CD14-positive monocyte (primary cell): ENCODE results near the gene MNX1. TPM values are rescaled to one million over a fixed set of nuclear protein-coding genes. Genes with fewer than 3 reads are reported as not detected.

ENCODE experiments used
- DNase-seq, 3 donors: peaks; one replicate each; pipeline ENCODE4 v3.0.0-alpha.2; 2011 to 2022
- H2AFZ ChIP-seq: 2 replicates; pipeline ENCODE4 v1.6.0; 2012; ENCODE audit warnings: mild to moderate bottlenecking, low read depth, low read length, inconsistent platforms; ENCODE audit not compliant: insufficient read depth, poor library complexity, severe bottlenecking
- H3K27ac ChIP-seq, 2 donors: 1 replicate in 1 of 2; 2 replicates in 1 of 2; pipeline ENCODE4 v1.5.1; 2012 to 2013; ENCODE audit warnings: low read length in 2 of 2, control low read depth in 1 of 2, inconsistent platforms in 1 of 2, low read depth in 1 of 2, mild to moderate bottlenecking in 1 of 2
- H3K27me3 ChIP-seq, 2 donors: one replicate each; pipeline versions ENCODE4 v1.6.0 to v1.6.1; 2011 to 2013; ENCODE audit warnings: low read length in 2 of 2; ENCODE audit not compliant: control insufficient read depth in 2 of 2, insufficient read depth in 2 of 2
- H3K36me3 ChIP-seq, 2 donors: replicated peaks in 1 of 2; 1 replicate in 1 of 2; 2 replicates in 1 of 2; pipeline versions ENCODE4 v1.5.1 to v1.6.1; 2012 to 2013; ENCODE audit warnings: low read length in 2 of 2, control low read depth in 1 of 2, inconsistent platforms in 1 of 2, mild to moderate bottlenecking in 1 of 2; ENCODE audit not compliant: insufficient read depth in 2 of 2, control insufficient read depth in 1 of 2
- H3K4me1 ChIP-seq, 2 donors: 1 replicate in 1 of 2; 2 replicates in 1 of 2; pipeline versions ENCODE4 v1.5.1 to v1.6.1; 2012 to 2013; ENCODE audit warnings: low read length in 2 of 2, control low read depth in 1 of 2, inconsistent platforms in 1 of 2, mild to moderate bottlenecking in 1 of 2, moderate library complexity in 1 of 2; ENCODE audit not compliant: insufficient read depth in 2 of 2, control insufficient read depth in 1 of 2
- H3K4me2 ChIP-seq: replicated peaks from 2 replicates; pipeline ENCODE3; 2012; ENCODE audit warnings: low read length, moderate library complexity, mild to moderate bottlenecking; ENCODE audit not compliant: poor library complexity, severe bottlenecking; ENCODE audit errors: extremely low read depth
- H3K4me3 ChIP-seq, 3 experiments: fragments of 200-600 bp in 1 of 3; sonication (generic) in 1 of 3; replicated peaks in 1 of 3; 1 replicate in 2 of 3; 2 replicates in 1 of 3; pipeline ENCODE4 v1.5.1; 2011 to 2013; ENCODE audit warnings: low read length in 3 of 3, mild to moderate bottlenecking in 3 of 3, control low read depth in 2 of 3, low read depth in 2 of 3, inconsistent platforms in 1 of 3, moderate library complexity in 1 of 3
- H3K79me2 ChIP-seq: 2 replicates; pipeline ENCODE4 v1.6.0; 2012; ENCODE audit warnings: mild to moderate bottlenecking, control low read depth, inconsistent platforms, low read length, moderate library complexity; ENCODE audit not compliant: insufficient read depth
- H3K9ac ChIP-seq: 2 replicates; pipeline ENCODE4 v1.6.0; 2017; ENCODE audit warnings: low read length, mild to moderate bottlenecking; ENCODE audit not compliant: insufficient read depth, poor library complexity, severe bottlenecking
- H3K9me3 ChIP-seq, 2 donors: replicated peaks in 1 of 2; 1 replicate in 1 of 2; 2 replicates in 1 of 2; pipeline versions ENCODE4 v1.5.1 to v1.6.1; 2012 to 2013; ENCODE audit warnings: low read length in 2 of 2, control low read depth in 1 of 2; ENCODE audit not compliant: control insufficient read depth in 1 of 2, insufficient read depth in 1 of 2
- H4K20me1 ChIP-seq: 2 replicates; pipeline ENCODE4 v1.6.0; 2012; ENCODE audit warnings: mild to moderate bottlenecking, low read length, control low read depth, moderate library complexity; ENCODE audit not compliant: insufficient read depth
- H3K27ac Mint-ChIP-seq, 7 donors: one replicate each; pipeline ENCODE4 v1.8.0; 2020; ENCODE audit warnings: mild to moderate bottlenecking in 7 of 7, mixed read lengths in 7 of 7, moderate library complexity in 6 of 7, inconsistent platforms in 2 of 7
- H3K27me3 Mint-ChIP-seq, 3 donors: one replicate each; pipeline ENCODE4 v1.8.0; 2021 to 2022; ENCODE audit warnings: low read depth in 3 of 3, mild to moderate bottlenecking in 3 of 3, mixed read lengths in 3 of 3, moderate library complexity in 3 of 3, inconsistent platforms in 1 of 3
- H3K36me3 Mint-ChIP-seq, 2 donors: one replicate each; pipeline ENCODE4 v1.8.0; 2020; ENCODE audit warnings: mixed read lengths in 2 of 2, inconsistent platforms in 1 of 2, mild to moderate bottlenecking in 1 of 2
- H3K4me1 Mint-ChIP-seq: one replicate; pipeline ENCODE4 v1.8.0; 2020; ENCODE audit warnings: mild to moderate bottlenecking, mixed read lengths
- H3K4me3 Mint-ChIP-seq, 2 donors: one replicate each; pipeline ENCODE4 v1.8.0; 2020; ENCODE audit warnings: mild to moderate bottlenecking in 2 of 2, mixed read lengths in 2 of 2, moderate library complexity in 1 of 2
- H3K9me3 Mint-ChIP-seq, 7 donors: one replicate each; pipeline ENCODE4 v1.8.0; 2020 to 2022; ENCODE audit warnings: mixed read lengths in 7 of 7, mild to moderate bottlenecking in 6 of 7, moderate library complexity in 6 of 7, inconsistent platforms in 2 of 7
- WGBS: methylation state at CpG from one replicate; pipeline ENCODE4 v1.1.5; 2013; ENCODE audit warnings: missing lambda C conversion rate; ENCODE audit not compliant: insufficient coverage; 5-methylcytosine and 5-hydroxymethylcytosine counted together
- intact Hi-C, 2 donors: fragments of 100-400 bp; cut with micrococcal nuclease; formaldehyde crosslinking; loops; one replicate each; pipeline versions ENCODE4 v1.15.0 to v1.15.1; 2023
- polyA plus RNA-seq, 3 donors: library from polyadenylated mRNA; depleted of rRNA in 1 of 3; unstranded in 2 of 3; stranded (reverse) in 1 of 3; fragments of 300-500 nt in 2 of 3; fragments of >200 nt in 1 of 3; fragmentation: Illumina TruSeq in 2 of 3; gene quantifications; 1 replicate in 2 of 3; 2 replicates in 1 of 3; pipeline ENCODE4 v1.2.3, GENCODE V29; 2012 to 2021
- TF ChIP-seq, protein P1 (sequence below): fragments of 200-600 bp; IDR thresholded peaks from one replicate; pipeline ENCODE4 v1.8.0; 2022; ENCODE audit warnings: antibody characterized with exemption, mild to moderate bottlenecking

Gene MNX1
- polyA plus RNA-seq, 3 donors, result not detected

DNA sequence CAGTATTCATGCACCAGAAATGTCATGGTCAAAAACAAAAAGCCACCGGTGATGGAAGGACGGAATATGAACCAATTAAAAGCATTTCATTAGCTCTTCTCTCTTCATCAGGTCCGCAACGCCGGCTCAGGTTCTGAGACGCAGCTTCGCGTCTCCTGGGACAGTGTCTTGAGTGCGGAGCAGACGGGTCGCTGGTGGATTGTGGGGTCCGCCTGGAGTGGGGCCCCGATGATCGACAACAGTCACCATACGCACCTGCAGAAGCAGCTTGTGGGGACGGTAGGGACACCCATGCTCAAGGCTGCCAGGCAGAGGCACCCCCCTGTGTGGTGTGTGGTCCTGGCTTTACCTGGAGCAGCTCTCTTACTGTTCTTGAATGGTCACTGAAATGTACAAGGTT is 47.6 kb downstream of the MNX1 start:
- no peak for DNase-seq
- Mint-ChIP-seq H3K4me1 (no peaks in the 10 kb centered on the region), H3K9me3 (no peaks in the 10 kb centered on the region), H3K27ac (no peak overlapping the region), H3K36me3 (peaks cover 93 to 98% of the 10 kb centered on the region in 2 donors), H3K27me3 (peaks cover 0 to 3% (median 2%) of the 10 kb centered on the region in 3 donors), H3K4me3 (no peak overlapping the region)
- 94% methylated on average over 8 of the region's 16 CpGs for WGBS
- Histone ChIP-seq H3K4me2 (no peak overlapping the region), H3K27ac (no peak overlapping the region), H3K4me1 (no peaks in the 10 kb centered on the region), H2AFZ (no peak overlapping the region), H3K79me2 (no peaks in the 10 kb centered on the region), H3K27me3 (no peaks in the 10 kb centered on the region), H3K4me3 (no peak overlapping the region), H3K36me3 (peaks cover 94 to 99% of the 10 kb centered on the region in 2 donors), H4K20me1 (no peaks in the 10 kb centered on the region), H3K9me3 (no peaks in the 10 kb centered on the region), H3K9ac (no peak overlapping the region)
- intact Hi-C loops, result no loop called here
- TF ChIP-seq, protein P1, sequence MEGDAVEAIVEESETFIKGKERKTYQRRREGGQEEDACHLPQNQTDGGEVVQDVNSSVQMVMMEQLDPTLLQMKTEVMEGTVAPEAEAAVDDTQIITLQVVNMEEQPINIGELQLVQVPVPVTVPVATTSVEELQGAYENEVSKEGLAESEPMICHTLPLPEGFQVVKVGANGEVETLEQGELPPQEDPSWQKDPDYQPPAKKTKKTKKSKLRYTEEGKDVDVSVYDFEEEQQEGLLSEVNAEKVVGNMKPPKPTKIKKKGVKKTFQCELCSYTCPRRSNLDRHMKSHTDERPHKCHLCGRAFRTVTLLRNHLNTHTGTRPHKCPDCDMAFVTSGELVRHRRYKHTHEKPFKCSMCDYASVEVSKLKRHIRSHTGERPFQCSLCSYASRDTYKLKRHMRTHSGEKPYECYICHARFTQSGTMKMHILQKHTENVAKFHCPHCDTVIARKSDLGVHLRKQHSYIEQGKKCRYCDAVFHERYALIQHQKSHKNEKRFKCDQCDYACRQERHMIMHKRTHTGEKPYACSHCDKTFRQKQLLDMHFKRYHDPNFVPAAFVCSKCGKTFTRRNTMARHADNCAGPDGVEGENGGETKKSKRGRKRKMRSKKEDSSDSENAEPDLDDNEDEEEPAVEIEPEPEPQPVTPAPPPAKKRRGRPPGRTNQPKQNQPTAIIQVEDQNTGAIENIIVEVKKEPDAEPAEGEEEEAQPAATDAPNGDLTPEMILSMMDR, result no peak

DNA sequence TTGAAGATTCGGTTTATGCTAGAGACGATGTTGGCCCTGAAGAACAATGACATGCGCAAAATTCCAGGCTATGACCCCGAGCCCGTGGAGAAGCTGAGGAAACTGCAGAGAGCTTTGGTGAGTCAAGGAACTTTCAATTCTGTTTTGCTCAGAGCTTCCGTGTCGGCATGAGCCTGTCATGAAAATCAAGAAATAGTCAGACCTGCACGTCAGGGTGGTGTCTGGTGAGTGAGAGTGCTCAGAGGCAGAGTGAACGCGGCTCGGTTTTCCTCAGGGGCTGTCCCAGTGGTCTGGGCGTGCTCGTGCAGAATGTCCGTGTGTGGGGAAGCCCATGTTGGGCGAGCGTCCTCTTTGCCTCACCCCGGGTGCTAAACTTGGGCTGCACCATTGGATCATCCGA is 48.3 kb downstream of the MNX1 start:
- H3K9me3 Mint-ChIP-seq, result no peaks in the 10 kb centered on the region
- no peak overlapping the region for H3K27ac Mint-ChIP-seq
- TF ChIP-seq, protein P1, result no peak
- no peaks in the 10 kb centered on the region for H3K4me1 ChIP-seq
- H3K9me3 ChIP-seq, result no peaks in the 10 kb centered on the region
- no peaks in the 10 kb centered on the region for H3K27me3 ChIP-seq
- H3K36me3 Mint-ChIP-seq, result peaks cover 88 to 92% of the 10 kb centered on the region in 2 donors
- no peak overlapping the region for H2AFZ ChIP-seq
- H3K36me3 ChIP-seq, result peaks cover 91 to 99% of the 10 kb centered on the region in 2 donors
- no peak overlapping the region for H3K4me2 ChIP-seq
- H3K27me3 Mint-ChIP-seq, result peaks cover 0 to 3% (median 2%) of the 10 kb centered on the region in 3 donors
- H3K79me2 ChIP-seq, result no peaks in the 10 kb centered on the region
- H3K4me3 ChIP-seq, result no peak overlapping the region
- H3K9ac ChIP-seq, result no peak overlapping the region
- no peaks in the 10 kb centered on the region for H4K20me1 ChIP-seq
- no peak overlapping the region for H3K4me3 Mint-ChIP-seq
- no peak overlapping the region for H3K27ac ChIP-seq
- no peaks in the 10 kb centered on the region for H3K4me1 Mint-ChIP-seq
- intact Hi-C loops, result no loop called here
- WGBS, result 96% methylated on average over 18 of the region's 18 CpGs
- no peak for DNase-seq
